ENCODE measurements around the gene UQCC2. TPM values are rescaled to one million over a fixed set of nuclear protein-coding genes. Genes with fewer than 3 reads are reported as not detected.

UQCC2 gene
- total and polyA plus RNA-seq, 2 of the 4 experiments (the other 2 are of a cell fraction), result 13.8 to 34.5 TPM

DNA sequence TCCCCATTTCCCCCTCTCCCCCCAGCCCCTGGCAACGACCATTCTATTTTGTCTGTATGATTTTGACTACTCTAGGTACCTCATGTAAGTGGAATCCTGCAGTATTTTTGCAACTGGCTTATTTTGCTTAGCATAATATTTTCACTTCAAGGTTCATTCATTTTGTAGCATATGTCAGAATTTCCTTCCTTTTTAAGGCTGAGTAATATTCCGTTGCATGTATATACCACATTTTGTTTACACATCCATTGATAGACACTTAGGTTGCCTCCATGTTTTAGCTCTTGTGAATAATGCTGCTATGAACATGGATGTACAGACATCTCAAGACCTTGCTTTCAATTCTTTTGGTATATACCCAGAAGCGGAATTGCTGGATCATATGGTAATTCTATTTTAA, 1.4 kb upstream of the UQCC2 start:
- Histone ChIP-seq H3K14ac (replicated peaks; ENCODE audit: low read depth, low read length) (no peak overlapping the region), H3K79me1 (ENCODE audit: low read depth in 1 of 2, low read length in 2 of 2) (peaks cover 17 to 34% of the 10 kb centered on the region in 2 experiments), H3K4ac (ENCODE audit: low read depth, low read length) (no peak overlapping the region), H2AK9ac (replicated peaks; ENCODE audit: low read depth, low read length, poor library complexity) (no peak overlapping the region), H3K36me3 (ENCODE audit: control insufficient read depth, insufficient read depth, low read length) (peaks cover 7% of the 10 kb centered on the region), H2BK20ac (ENCODE audit: low read depth, low read length) (no peak overlapping the region), H2BK120ac (ENCODE audit: low read depth, low read length) (no peak overlapping the region), H3K27ac (ENCODE audit: insufficient read depth, low read length) (no peak overlapping the region), H3K4me3 (ENCODE audit: insufficient read depth, low read depth, low read length) (no peak overlapping the region), H3K18ac (ENCODE audit: low read depth, low read length) (no peak overlapping the region), H4K8ac (ENCODE audit: low read depth in 2 of 2, low read length in 2 of 2) (no peak overlapping the region), H3K27me3 (ENCODE audit: control insufficient read depth, insufficient read depth, low read length) (peaks cover 15% of the 10 kb centered on the region), H4K5ac (ENCODE audit: low read depth, low read length) (no peak overlapping the region), H2BK15ac (ENCODE audit: low read depth, low read length) (no peak overlapping the region), H4K91ac (ENCODE audit: insufficient read depth, low read depth, low read length) (no peak overlapping the region), H2BK5ac (ENCODE audit: low read depth, low read length, poor library complexity, severe bottlenecking) (no peak overlapping the region), H3K4me2 (ENCODE audit: low read depth, low read length) (no peak overlapping the region), H3K9me3 (ENCODE audit: control insufficient read depth, insufficient read depth, low read length) (no peaks in the 10 kb centered on the region), H3K56ac (ENCODE audit: extremely low read depth, insufficient read depth, low read length) (no peak overlapping the region), H3K9me1 (ENCODE audit: insufficient read depth, low read length) (peaks cover 8% of the 10 kb centered on the region), H3K9ac (ENCODE audit: low read depth, low read length) (no peak overlapping the region), H3K23ac (ENCODE audit: low read depth, low read length) (no peak overlapping the region), H4K20me1 (ENCODE audit: insufficient read depth, low read length) (no peaks in the 10 kb centered on the region), H3K4me1 (ENCODE audit: control insufficient read depth, insufficient read depth, low read length) (peaks cover 5% of the 10 kb centered on the region), H2AFZ (replicated peaks; ENCODE audit: low read length, poor library complexity) (no peak overlapping the region), H2AK5ac (ENCODE audit: low read depth, low read length) (no peak overlapping the region)
- intact Hi-C loops (cut with micrococcal nuclease) (no loop called here), in situ Hi-C loops (cut with MboI; ENCODE audit: low sequenced_read_pairs) (loop anchor here (10.0 kb wide), 1 partner anchor 442 kb away; no protein-coding TSS in a partner anchor), dilution Hi-C loops (cut with HindIII; ENCODE audit: low sequenced_read_pairs, unreplicated experiment) (no loop called here)
- CTCF ChIA-PET, result no interaction called here
- no peak for DNase-seq
- ATAC-seq (ENCODE audit: low read depth), result no peak
- TF ChIP-seq NFE2L2 (IDR thresholded peaks at IDR 0.05; ENCODE audit: low read depth, low read length), result no peak
- no peak for TF ChIP-seq CHD1 (IDR thresholded peaks at IDR 0.05; ENCODE audit: low read depth, low read length)
- no TSS peak for BruUV-seq (replicated peaks)
- WGBS, 2 experiments (ENCODE audit: extremely low coverage in 2 of 2, insufficient read length in 1 of 2), result no CpG with 5 or more reads among the region's 3 CpGs
- POLR2A ChIA-PET (ENCODE audit: unreplicated experiment), result no interaction called here

All from IMR-90 (cell line).